Myocyte (in vitro differentiated cells): ENCODE results near the gene ABHD4. TPM values are rescaled to one million over a fixed set of nuclear protein-coding genes. Genes with fewer than 3 reads are reported as not detected.

ENCODE experiments used
- DNase-seq: peaks from one replicate; pipeline ENCODE4 v3.0.0-alpha.2; 2012; ENCODE audit warnings: low read depth
- total RNA-seq: library from RNA; depleted of rRNA; stranded (reverse); fragments of >200 nt; gene quantifications from 2 replicates; pipeline ENCODE4 v1.2.3, GENCODE V29; 2014

Gene ABHD4
- total RNA-seq, 1 donor from 2014 or later, result 33.2 TPM

GRCh38 chr14:22658946-22659345, 60.8 kb downstream of the ABHD4 start:
- no peak for DNase-seq

DNA sequence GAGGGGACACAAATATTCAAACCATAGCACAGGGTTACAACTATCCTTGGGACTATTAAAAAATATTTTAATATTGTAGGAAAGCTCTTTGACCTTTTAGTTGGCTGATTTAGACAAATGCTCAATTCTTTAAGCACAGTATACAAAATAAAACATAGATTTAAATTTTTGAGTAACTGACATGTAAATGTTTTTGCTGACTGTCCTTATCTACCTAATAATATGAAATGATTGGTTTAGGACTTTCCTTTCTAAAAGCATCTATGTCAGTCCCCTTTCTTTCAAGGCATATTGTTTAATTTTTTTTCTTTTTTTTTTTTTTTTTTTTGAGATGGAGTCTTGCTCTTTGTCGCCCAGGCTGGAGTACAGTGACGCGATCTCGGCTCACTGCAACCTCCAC, 62.6 kb downstream of the ABHD4 start:
- DNase-seq, result no peak

Other genes with a start within 250 kb of the ABHD4 start
- gene DAD1, start 9.1 kb upstream of the ABHD4 start, total RNA-seq, result 269 and 398 TPM in 2 replicates
- not detected in 2 replicates for gene OR6J1, start 46.1 kb downstream of the ABHD4 start, total RNA-seq
- gene OXA1L, start 168.4 kb downstream of the ABHD4 start, total RNA-seq, result 119 and 141 TPM in 2 replicates
- gene SLC7A7, start 217.1 kb downstream of the ABHD4 start, total RNA-seq, result 63.5 and 76.5 TPM in 2 replicates
- 21.8 and 167 TPM in 2 replicates for gene MRPL52, start 231.6 kb downstream of the ABHD4 start, total RNA-seq
- gene MMP14, start 238.3 kb downstream of the ABHD4 start, total RNA-seq, result 423 and 532 TPM in 2 replicates